AG20443 (cell line): Measurements from ENCODE around the gene AP2A2.
"Not testable (repeated sequence)": the region's sequence is repeated elsewhere in the genome, so short reads cannot be mapped to it uniquely, and the experiment has no call there.

Experiments
- DNase-seq: peaks from one replicate; pipeline ENCODE4 v3.0.0; 2012; ENCODE audit warnings: low spot score, mixed read lengths

AP2A2 gene

GRCh38 chr11:975376-975775 is 49.7 kb downstream of the AP2A2 start:
- not testable (repeated sequence) for DNase-seq

- peak; percentile 45 for DNase-seq
Measured at GRCh38 chr11:975827-976226, 50.2 kb downstream of the AP2A2 start.

DNA sequence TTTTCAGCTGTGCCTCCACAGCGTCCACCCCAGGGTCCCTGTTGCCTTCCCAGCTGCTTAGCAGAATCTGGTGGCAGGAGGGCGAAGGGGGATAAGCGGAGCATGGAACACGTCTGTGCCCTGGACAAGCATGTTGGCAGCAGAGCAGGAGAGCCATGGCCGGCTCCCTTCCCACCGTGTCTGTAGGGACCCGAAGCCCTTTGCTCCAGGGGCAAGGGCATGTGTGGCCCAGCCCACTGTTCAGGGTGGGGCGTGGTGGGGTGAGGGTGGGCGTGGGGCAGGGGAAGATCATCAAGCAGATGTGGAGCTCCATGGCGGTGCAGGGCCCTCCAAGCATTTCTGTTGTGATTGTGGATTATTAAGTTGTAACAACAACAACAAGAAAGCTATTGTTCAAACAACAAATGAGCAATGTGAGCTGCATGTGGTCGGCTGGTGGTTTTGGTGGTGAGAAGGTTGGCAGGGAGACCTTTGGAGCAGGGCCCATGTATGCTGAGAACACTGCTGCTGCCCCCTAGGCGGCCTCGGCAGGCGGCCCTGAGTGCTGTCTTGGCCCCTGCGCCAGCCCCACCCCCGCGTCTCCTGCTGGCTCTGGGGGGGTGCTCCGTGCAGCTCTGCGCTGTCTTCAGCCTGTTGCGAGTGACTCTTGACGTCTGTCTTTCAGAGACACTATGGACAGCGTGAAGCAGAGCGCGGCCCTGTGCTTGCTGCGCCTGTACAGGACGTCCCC is 50.9 kb downstream of the AP2A2 start:
- DNase-seq = peak; percentile 66

GRCh38 chr11:977830-978720 is 52.4 kb downstream of the AP2A2 start:
- no peak for DNase-seq

DNA sequence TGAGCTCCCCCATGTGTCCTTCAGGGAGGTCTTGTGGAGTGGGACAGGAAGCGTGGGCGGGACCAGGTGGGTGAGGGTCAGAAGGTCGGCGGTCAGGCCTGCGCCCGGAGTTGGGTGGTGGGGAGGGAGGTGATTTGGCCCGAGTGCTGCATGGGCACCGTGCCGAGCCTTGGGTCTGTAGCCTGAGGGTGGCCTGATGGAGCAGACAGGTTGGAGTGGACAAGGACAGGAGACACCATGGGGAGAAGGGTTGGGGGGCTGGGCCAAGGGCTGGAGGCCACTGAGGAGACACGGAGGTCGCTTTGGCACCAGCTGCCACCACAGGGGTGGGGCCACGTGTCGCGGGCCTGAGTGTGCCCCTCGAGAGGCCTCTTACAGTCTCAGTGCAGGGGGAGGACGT is 53.1 kb downstream of the AP2A2 start:
- no peak for DNase-seq

GRCh38 chr11:980438-981357 is 55.0 kb downstream of the AP2A2 start:
- peak; percentile 57 for DNase-seq

GRCh38 chr11:981764-982163 is 56.1 kb downstream of the AP2A2 start:
- no peak for DNase-seq

GRCh38 chr11:984546-984945 is 58.9 kb downstream of the AP2A2 start:
- no peak for DNase-seq

- no peak for DNase-seq
Measured at GRCh38 chr11:985406-985805, 59.7 kb downstream of the AP2A2 start.

DNA sequence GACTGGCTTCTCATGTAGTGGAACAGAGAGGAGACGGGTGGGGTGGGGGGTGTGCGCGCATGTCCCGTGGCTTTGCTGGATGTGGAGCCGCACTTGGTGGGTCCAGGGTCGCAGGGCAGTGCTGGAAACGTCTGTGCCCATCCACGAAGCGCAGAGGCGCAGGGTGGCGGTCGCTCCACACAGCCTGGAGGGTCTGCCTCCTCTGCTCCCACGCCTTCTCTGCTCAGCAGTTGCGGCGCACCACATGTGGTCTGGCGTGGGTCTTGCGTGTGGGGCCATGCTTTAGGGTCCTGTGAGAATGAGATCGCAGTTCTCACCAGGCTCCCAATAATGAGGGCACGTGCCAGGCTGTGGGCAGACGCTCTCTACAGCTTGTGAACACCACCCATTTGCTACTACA is 60.2 kb downstream of the AP2A2 start:
- DNase-seq = no peak

GRCh38 chr11:986270-986951 is 60.7 kb downstream of the AP2A2 start:
- DNase-seq = no peak

- no peak for DNase-seq
Measured at GRCh38 chr11:986952-987305, 61.3 kb downstream of the AP2A2 start.

GRCh38 chr11:987671-988070 is 62.0 kb downstream of the AP2A2 start:
- DNase-seq = no peak

GRCh38 chr11:990101-990500 is 64.4 kb downstream of the AP2A2 start:
- no peak for DNase-seq

GRCh38 chr11:991034-991433 is 65.4 kb downstream of the AP2A2 start:
- no peak for DNase-seq

- no peak for DNase-seq
Measured at GRCh38 chr11:991711-992307, 66.1 kb downstream of the AP2A2 start.

DNA sequence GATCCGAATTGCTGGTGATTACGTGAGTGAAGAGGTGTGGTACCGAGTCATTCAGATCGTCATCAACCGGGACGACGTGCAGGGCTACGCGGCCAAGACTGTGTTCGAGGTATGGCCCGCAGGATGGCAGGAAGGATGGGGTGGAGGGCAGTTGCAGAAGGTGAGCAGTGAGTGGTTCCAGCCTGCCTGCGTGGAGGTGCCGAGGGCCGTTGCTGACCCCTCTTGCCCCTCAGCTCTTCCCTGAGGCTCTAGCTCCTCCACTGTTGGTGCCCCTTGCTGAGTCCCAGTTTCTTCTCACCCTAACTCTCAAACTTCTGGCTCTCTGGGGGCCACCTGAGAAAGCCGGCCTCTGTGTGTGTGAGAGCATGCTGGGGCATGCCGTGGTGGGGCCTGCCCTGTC is 66.9 kb downstream of the AP2A2 start:
- DNase-seq = no peak

DNA sequence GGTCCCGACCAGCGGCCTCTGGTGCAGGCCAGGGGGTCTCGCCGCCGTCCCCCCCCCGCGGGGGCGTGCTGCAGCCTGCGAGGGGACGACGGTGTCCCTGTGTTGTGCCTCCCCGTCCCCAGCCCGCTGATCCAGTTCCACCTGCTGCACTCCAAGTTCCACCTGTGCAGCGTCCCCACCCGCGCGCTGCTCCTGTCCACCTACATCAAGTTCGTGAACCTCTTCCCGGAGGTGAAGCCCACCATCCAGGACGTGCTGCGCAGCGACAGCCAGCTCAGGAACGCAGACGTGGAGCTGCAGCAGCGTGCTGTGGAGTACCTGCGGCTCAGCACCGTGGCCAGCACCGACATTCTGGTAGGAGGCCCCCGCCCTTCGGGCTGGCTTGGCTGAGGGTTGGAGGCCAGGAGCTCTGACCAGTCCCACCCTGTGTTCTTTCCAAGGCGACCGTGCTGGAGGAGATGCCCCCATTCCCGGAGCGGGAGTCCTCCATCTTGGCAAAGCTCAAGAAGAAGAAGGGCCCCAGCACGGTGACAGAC is 68.0 kb downstream of the AP2A2 start:
- no peak for DNase-seq

DNA sequence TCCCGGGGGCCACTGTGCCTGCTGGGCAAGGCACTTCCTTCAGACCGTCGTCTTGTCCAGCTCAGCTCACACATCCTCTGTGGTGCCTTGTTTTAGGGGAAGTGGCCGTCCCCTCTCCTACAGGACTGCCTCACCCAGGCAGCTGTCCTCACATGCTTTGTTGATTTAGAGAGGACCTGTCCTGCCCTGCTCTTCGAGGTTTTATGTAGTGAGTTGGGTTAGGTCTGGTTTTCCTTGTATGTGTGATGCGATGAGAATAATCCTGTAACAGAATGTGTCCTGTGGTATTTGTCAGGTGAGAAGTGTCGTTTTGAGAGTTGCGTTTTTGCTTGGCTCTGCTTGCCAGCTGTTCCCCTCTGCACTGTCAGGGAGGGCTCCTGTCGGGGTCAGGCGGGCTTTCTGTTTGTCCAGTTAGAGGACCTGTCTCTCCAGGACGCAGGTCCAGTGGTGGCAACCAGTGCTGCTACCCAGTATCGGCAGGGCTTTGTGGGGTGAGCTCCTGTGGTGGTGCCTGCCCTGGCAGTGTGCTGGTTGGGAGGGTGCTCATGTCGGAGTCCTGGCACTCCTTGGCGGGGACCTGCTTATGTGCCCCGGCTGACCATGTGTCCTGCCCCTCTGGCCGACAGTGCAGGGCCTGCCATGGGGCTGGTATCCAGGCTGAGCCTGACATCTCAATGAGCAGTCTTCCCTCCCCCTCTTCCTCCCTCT is 69.5 kb downstream of the AP2A2 start:
- no peak for DNase-seq

DNA sequence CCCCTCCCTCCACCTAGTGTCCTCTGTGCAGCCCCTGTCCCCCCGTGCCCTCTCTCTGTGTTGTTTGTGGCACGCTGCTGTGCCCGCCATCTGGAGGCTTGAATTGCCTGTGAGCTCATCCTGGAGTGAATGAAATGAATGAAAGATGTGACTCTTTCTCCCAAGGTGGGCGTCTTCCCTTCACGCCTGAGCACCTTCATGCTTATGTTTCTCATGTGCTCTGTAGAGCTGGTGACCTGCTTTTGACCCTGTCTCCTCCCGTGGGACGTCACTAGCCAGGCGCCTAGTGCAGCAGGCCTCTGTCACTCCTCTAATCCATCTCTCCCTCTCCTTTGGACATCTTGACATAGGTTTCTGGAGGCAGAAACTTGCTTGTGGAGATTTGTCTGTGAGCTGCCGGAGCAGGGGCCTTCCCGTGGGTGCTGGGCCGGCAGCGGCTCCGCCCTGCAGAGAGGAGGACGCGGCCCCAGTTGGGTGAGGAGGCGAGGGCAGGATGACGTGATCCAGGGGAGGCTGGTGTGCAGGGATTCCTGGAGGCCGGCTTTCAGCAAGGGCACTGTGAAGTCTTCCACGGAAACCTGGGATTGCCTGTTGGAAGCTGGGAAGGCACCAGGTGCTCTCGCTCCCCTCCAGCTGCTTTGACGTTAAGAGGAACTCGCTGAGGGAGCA is 70.2 kb downstream of the AP2A2 start:
- no peak for DNase-seq
